ENCODE results near the gene PTPRN. TPM values are rescaled to one million over a fixed set of nuclear protein-coding genes. Genes with fewer than 3 reads are reported as not detected.

Gene PTPRN
- total and polyA plus RNA-seq, 2 of the 4 experiments (the other 2 are of a cell fraction), result 5.2 to 22.0 TPM

DNA sequence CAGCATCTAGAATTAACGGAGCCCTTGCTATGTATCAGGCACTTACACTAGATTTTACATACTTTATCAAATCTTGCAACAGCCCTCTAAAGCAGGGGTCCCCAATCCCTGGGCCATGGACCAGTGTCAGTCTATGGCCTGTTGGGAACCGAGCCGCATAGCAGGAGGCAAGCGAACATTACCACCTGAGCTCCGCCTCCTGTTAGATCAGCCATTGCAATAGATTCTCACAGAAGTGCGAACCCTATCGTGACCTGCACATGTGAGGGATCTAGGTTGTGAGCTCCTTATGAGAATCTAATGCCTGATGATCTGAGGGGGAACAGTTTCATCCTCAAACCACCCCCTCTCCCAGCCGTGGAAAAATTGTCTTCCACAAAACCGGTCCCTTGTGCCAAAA, 16.6 kb downstream of the PTPRN start:
- Histone ChIP-seq H2AK5ac (ENCODE audit: low read depth, low read length) (no peak overlapping the region), H2BK120ac (ENCODE audit: low read depth, low read length) (no peak overlapping the region), H4K8ac (ENCODE audit: low read depth in 2 of 2, low read length in 2 of 2) (no peak overlapping the region), H3K9me3 (ENCODE audit: control insufficient read depth, insufficient read depth, low read length) (no peaks in the 10 kb centered on the region), H2BK20ac (ENCODE audit: low read depth, low read length) (no peak overlapping the region), H3K27me3 (ENCODE audit: control insufficient read depth, insufficient read depth, low read length) (no peaks in the 10 kb centered on the region), H3K4me2 (ENCODE audit: low read depth, low read length) (no peak overlapping the region), H2AK9ac (replicated peaks; ENCODE audit: low read depth, low read length, poor library complexity) (no peak overlapping the region), H4K20me1 (ENCODE audit: insufficient read depth, low read length) (peaks cover 4% of the 10 kb centered on the region; the same call in 1 of the 2 replicates), H4K91ac (ENCODE audit: insufficient read depth, low read depth, low read length) (no peak overlapping the region), H4K5ac (ENCODE audit: low read depth, low read length) (no peak overlapping the region), H3K4ac (ENCODE audit: low read depth, low read length) (no peak overlapping the region), H3K9ac (ENCODE audit: low read depth, low read length) (no peak overlapping the region), H2BK15ac (ENCODE audit: low read depth, low read length) (no peak overlapping the region), H3K9me1 (ENCODE audit: insufficient read depth, low read length) (peaks cover 11% of the 10 kb centered on the region; the same call in 1 of the 2 replicates), H3K23ac (ENCODE audit: low read depth, low read length) (no peak overlapping the region), H3K4me1 (ENCODE audit: control insufficient read depth, insufficient read depth, low read length) (peaks cover 14% of the 10 kb centered on the region), H3K27ac (ENCODE audit: insufficient read depth, low read length) (no peak overlapping the region), H2AFZ (replicated peaks; ENCODE audit: low read length, poor library complexity) (no peak overlapping the region), H3K14ac (replicated peaks; ENCODE audit: low read depth, low read length) (no peak overlapping the region), H2BK5ac (ENCODE audit: low read depth, low read length, poor library complexity, severe bottlenecking) (no peak overlapping the region), H3K79me1 (ENCODE audit: low read depth in 1 of 2, low read length in 2 of 2) (no peaks in the 10 kb centered on the region), H3K36me3 (ENCODE audit: control insufficient read depth, insufficient read depth, low read length) (no peaks in the 10 kb centered on the region), H3K4me3 (ENCODE audit: insufficient read depth, low read depth, low read length) (no peak overlapping the region), H3K18ac (ENCODE audit: low read depth, low read length) (no peak overlapping the region), H3K56ac (ENCODE audit: extremely low read depth, insufficient read depth, low read length) (no peak overlapping the region)
- no TSS peak for BruUV-seq (replicated peaks)
- POLR2A ChIA-PET (ENCODE audit: unreplicated experiment), result no interaction called here
- dilution Hi-C loops (cut with HindIII; ENCODE audit: low sequenced_read_pairs, unreplicated experiment) (no loop called here), in situ Hi-C loops (cut with MboI; ENCODE audit: low sequenced_read_pairs) (no loop called here), intact Hi-C loops (cut with micrococcal nuclease) (no loop called here)
- WGBS, 2 experiments (ENCODE audit: extremely low coverage in 2 of 2, insufficient read length in 1 of 2), result no CpG with 5 or more reads among the region's 9 CpGs
- TF ChIP-seq FOS (IDR thresholded peaks at IDR 0.05; ENCODE audit: low read depth, low read length) (no peak), MAZ (IDR thresholded peaks at IDR 0.05; ENCODE audit: borderline replicate concordance, low read depth, low read length) (no peak), RAD21 (IDR thresholded peaks at IDR 0.05; ENCODE audit: low read length) (no peak), POLR2A (IDR thresholded peaks at IDR 0.05; ENCODE audit: low read depth, low read length) (no peak), CEBPB (IDR thresholded peaks at IDR 0.05; ENCODE audit: low read depth, low read length) (no peak), SMC3 (IDR thresholded peaks at IDR 0.05; ENCODE audit: low read depth, low read length) (no peak), MAFK (IDR thresholded peaks at IDR 0.05; ENCODE audit: low read depth, low read length) (no peak), RFX5 (IDR thresholded peaks at IDR 0.05; ENCODE audit: low read depth, low read length) (no peak), NFE2L2 (IDR thresholded peaks at IDR 0.05; ENCODE audit: low read depth, low read length) (no peak), RCOR1 (IDR thresholded peaks at IDR 0.05; ENCODE audit: insufficient replicate concordance, low read length) (no peak), CHD1 (IDR thresholded peaks at IDR 0.05; ENCODE audit: low read depth, low read length) (no peak), BHLHE40 (IDR thresholded peaks at IDR 0.05; ENCODE audit: low read depth, low read length) (no peak), MXI1 (IDR thresholded peaks at IDR 0.05; ENCODE audit: borderline replicate concordance, low read depth, low read length) (no peak)
- TF ChIP-seq, protein P1, sequence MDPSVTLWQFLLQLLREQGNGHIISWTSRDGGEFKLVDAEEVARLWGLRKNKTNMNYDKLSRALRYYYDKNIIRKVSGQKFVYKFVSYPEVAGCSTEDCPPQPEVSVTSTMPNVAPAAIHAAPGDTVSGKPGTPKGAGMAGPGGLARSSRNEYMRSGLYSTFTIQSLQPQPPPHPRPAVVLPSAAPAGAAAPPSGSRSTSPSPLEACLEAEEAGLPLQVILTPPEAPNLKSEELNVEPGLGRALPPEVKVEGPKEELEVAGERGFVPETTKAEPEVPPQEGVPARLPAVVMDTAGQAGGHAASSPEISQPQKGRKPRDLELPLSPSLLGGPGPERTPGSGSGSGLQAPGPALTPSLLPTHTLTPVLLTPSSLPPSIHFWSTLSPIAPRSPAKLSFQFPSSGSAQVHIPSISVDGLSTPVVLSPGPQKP (IDR thresholded peaks at IDR 0.05; ENCODE audit: borderline replicate concordance, low read depth, low read length), result no peak
- TF ChIP-seq, protein P2, sequence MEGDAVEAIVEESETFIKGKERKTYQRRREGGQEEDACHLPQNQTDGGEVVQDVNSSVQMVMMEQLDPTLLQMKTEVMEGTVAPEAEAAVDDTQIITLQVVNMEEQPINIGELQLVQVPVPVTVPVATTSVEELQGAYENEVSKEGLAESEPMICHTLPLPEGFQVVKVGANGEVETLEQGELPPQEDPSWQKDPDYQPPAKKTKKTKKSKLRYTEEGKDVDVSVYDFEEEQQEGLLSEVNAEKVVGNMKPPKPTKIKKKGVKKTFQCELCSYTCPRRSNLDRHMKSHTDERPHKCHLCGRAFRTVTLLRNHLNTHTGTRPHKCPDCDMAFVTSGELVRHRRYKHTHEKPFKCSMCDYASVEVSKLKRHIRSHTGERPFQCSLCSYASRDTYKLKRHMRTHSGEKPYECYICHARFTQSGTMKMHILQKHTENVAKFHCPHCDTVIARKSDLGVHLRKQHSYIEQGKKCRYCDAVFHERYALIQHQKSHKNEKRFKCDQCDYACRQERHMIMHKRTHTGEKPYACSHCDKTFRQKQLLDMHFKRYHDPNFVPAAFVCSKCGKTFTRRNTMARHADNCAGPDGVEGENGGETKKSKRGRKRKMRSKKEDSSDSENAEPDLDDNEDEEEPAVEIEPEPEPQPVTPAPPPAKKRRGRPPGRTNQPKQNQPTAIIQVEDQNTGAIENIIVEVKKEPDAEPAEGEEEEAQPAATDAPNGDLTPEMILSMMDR (conservative IDR thresholded peaks at IDR 0.05; ENCODE audit: low read depth, low read length), result no peak
- no peak for ATAC-seq (ENCODE audit: low read depth)
- CTCF ChIA-PET, result interaction anchor here (1.6 kb wide), 1 partner anchor 14 kb away, joined by 9 read pairs; the partner anchor contains the start of gene DNAJB2
- no peak for DNase-seq
